ENCODE data around the gene EXD3. TPM values are rescaled to one million over a fixed set of nuclear protein-coding genes. Genes with fewer than 3 reads are reported as not detected.

The EXD3 gene
- total RNA-seq, 1 donor from 2014 or later = 8.1 TPM

GRCh38 chr9:137286975-137287383, 136.0 kb downstream of the EXD3 start:
- peak; percentile 93 for ATAC-seq

GRCh38 chr9:137281345-137282116, 141.4 kb downstream of the EXD3 start:
- ATAC-seq = no peak

- ATAC-seq = no peak
Measured at GRCh38 chr9:137280474-137281344, 142.3 kb downstream of the EXD3 start.

- ATAC-seq = no peak
Measured at GRCh38 chr9:137279741-137280473, 143.1 kb downstream of the EXD3 start.

- no peak for ATAC-seq
Measured at GRCh38 chr9:137278721-137279711, 143.9 kb downstream of the EXD3 start.

- peak; percentile 0 for ATAC-seq
Measured at GRCh38 chr9:137278061-137278701, 144.8 kb downstream of the EXD3 start.

GRCh38 chr9:137277329-137278041, 145.5 kb downstream of the EXD3 start, which contains the start of gene TOR4A:
Gene TOR4A (plus strand): TSS chr9:137277726. CDS start chr9:137278690, 964 bp downstream.
- peak; percentile 62 for ATAC-seq

- ATAC-seq = no peak
Measured at GRCh38 chr9:137276473-137277328, 146.3 kb downstream of the EXD3 start.

- ATAC-seq = no peak
Measured at GRCh38 chr9:137275588-137276472, 147.1 kb downstream of the EXD3 start.

GRCh38 chr9:137275203-137275587, 147.8 kb downstream of the EXD3 start:
- no peak for ATAC-seq

GRCh38 chr9:137273611-137274320, 149.2 kb downstream of the EXD3 start:
- ATAC-seq = peak; percentile 65

GRCh38 chr9:137273095-137273490, 149.9 kb downstream of the EXD3 start:
- no peak for ATAC-seq

- ATAC-seq = no peak
Measured at GRCh38 chr9:137272241-137273094, 150.5 kb downstream of the EXD3 start.

- no peak for ATAC-seq
Measured at GRCh38 chr9:137271696-137272076, 151.3 kb downstream of the EXD3 start.

- no peak for ATAC-seq
Measured at GRCh38 chr9:137270929-137271695, 151.8 kb downstream of the EXD3 start.

All from esophagus mucosa (tissue), 1 donor.